NCI-H2029 (cell line): Measurements from ENCODE around the gene SSH2.
"Not testable (repeated sequence)": the region's sequence is repeated elsewhere in the genome, so short reads cannot be mapped to it uniquely, and the experiment has no call there.

Experiments used
- DNase-seq: peaks from one replicate; lab custom pipeline; 2025; lab: John Stamatoyannopoulos, UW

SSH2 gene

GRCh38 chr17:29740017-29740416 lies 190.0 kb downstream of the SSH2 start:
- no peak for DNase-seq

GRCh38 chr17:29734640-29735039 lies 195.4 kb downstream of the SSH2 start:
- DNase-seq, result no peak

GRCh38 chr17:29733166-29733565 lies 196.9 kb downstream of the SSH2 start:
- no peak for DNase-seq

- DNase-seq, result no peak
Measured at GRCh38 chr17:29732613-29733012, 197.4 kb downstream of the SSH2 start.

GRCh38 chr17:29732209-29732608 lies 197.8 kb downstream of the SSH2 start:
- no peak for DNase-seq

GRCh38 chr17:29731589-29731929 lies 198.5 kb downstream of the SSH2 start:
- no peak for DNase-seq

GRCh38 chr17:29728490-29728889 lies 201.5 kb downstream of the SSH2 start:
- DNase-seq, result no peak

GRCh38 chr17:29726715-29727252 lies 203.2 kb downstream of the SSH2 start:
- DNase-seq, result no peak

GRCh38 chr17:29725408-29725807 lies 204.6 kb downstream of the SSH2 start:
- DNase-seq, result not testable (repeated sequence)

- DNase-seq, result no peak
Measured at GRCh38 chr17:29723278-29724047, 206.6 kb downstream of the SSH2 start.

- DNase-seq, result no peak
Measured at GRCh38 chr17:29722411-29723198, 207.4 kb downstream of the SSH2 start.

GRCh38 chr17:29720551-29720950 lies 209.5 kb downstream of the SSH2 start:
- DNase-seq, result no peak

GRCh38 chr17:29719469-29719868 lies 210.6 kb downstream of the SSH2 start:
- DNase-seq, result no peak

- no peak for DNase-seq
Measured at GRCh38 chr17:29718446-29719039, 211.5 kb downstream of the SSH2 start.

GRCh38 chr17:29717817-29718216 lies 212.2 kb downstream of the SSH2 start:
- DNase-seq, result no peak

GRCh38 chr17:29716566-29716965 lies 213.5 kb downstream of the SSH2 start:
- DNase-seq, result no peak

- DNase-seq, result no peak
Measured at GRCh38 chr17:29715680-29716079, 214.3 kb downstream of the SSH2 start.

- DNase-seq, result no peak
Measured at GRCh38 chr17:29714146-29714545, 215.9 kb downstream of the SSH2 start.

GRCh38 chr17:29713626-29714025 lies 216.4 kb downstream of the SSH2 start:
- no peak for DNase-seq

- no peak for DNase-seq
Measured at GRCh38 chr17:29711588-29712385, 218.2 kb downstream of the SSH2 start.

- DNase-seq, result no peak
Measured at GRCh38 chr17:29710891-29711418, 219.1 kb downstream of the SSH2 start.

- DNase-seq, result no peak
Measured at GRCh38 chr17:29710520-29710884, 219.5 kb downstream of the SSH2 start.
